Immature natural killer cell (primary cell): Measurements from ENCODE around the gene LILRB2. TPM values are rescaled to one million over a fixed set of nuclear protein-coding genes. Genes with fewer than 3 reads are reported as not detected.
A peak's percentile ranks its signal among the peaks of the same experiment; 100 is the strongest.
"Not testable (repeated sequence)": the region's sequence is repeated elsewhere in the genome, so short reads cannot be mapped to it uniquely, and the experiment has no call there.

Source experiments
- DNase-seq, 3 donors: peaks; one replicate each; pipeline ENCODE4 v3.0.0; 2022; ENCODE audit warnings: mixed read lengths in 1 of 3
- H3K27ac Mint-ChIP-seq, 6 donors: one replicate each; pipeline ENCODE4 v1.8.0; 2020; ENCODE audit warnings: mixed read lengths in 6 of 6, mild to moderate bottlenecking in 5 of 6, inconsistent platforms in 4 of 6, moderate library complexity in 3 of 6
- H3K27me3 Mint-ChIP-seq, 3 donors: one replicate each; pipeline ENCODE4 v1.8.0; 2020 to 2021; ENCODE audit warnings: low read depth in 3 of 3, mild to moderate bottlenecking in 3 of 3, mixed read lengths in 3 of 3, moderate library complexity in 3 of 3, inconsistent platforms in 1 of 3
- H3K36me3 Mint-ChIP-seq, 3 donors: one replicate each; pipeline ENCODE4 v1.8.0; 2020; ENCODE audit warnings: mixed read lengths in 3 of 3, inconsistent platforms in 2 of 3, mild to moderate bottlenecking in 2 of 3
- H3K4me1 Mint-ChIP-seq, 2 donors: one replicate each; pipeline ENCODE4 v1.8.0; 2020; ENCODE audit warnings: inconsistent platforms in 2 of 2, mild to moderate bottlenecking in 2 of 2, mixed read lengths in 2 of 2, moderate library complexity in 1 of 2
- H3K4me3 Mint-ChIP-seq, 5 donors: one replicate each; pipeline ENCODE4 v1.8.0; 2020; ENCODE audit warnings: mild to moderate bottlenecking in 5 of 5, mixed read lengths in 5 of 5, inconsistent platforms in 3 of 5, moderate library complexity in 3 of 5
- H3K9me3 Mint-ChIP-seq, 6 donors: one replicate each; pipeline ENCODE4 v1.8.0; 2020; ENCODE audit warnings: mild to moderate bottlenecking in 6 of 6, mixed read lengths in 6 of 6, inconsistent platforms in 4 of 6, moderate library complexity in 3 of 6
- polyA plus RNA-seq, 3 donors: library from polyadenylated mRNA; unstranded; fragments of 300-500 nt; fragmentation: Illumina TruSeq; gene quantifications; one replicate each; pipeline ENCODE4 v1.2.3, GENCODE V29; 2021

Gene LILRB2
- under 1 TPM; 0.14 to 0.81 (median 0.31) TPM for polyA plus RNA-seq

- Mint-ChIP-seq H3K27ac (no peak within 1 kb of the TSS), H3K4me3 (peak within 1 kb of the TSS in 2 of 5 donors; percentile 16 to 20), H3K4me1 (peaks cover 24 to 29% of the 10 kb centered on the region in 2 donors), H3K36me3 (no peaks in the 10 kb centered on the region), H3K9me3 (no peaks in the 10 kb centered on the region), H3K27me3 (peaks cover 4 to 12% (median 8%) of the 10 kb centered on the region in 3 donors)
- DNase-seq: no peak
These were observed at the start of gene LILRB2 for GRCh38 chr19:54281007-54281728. LILRB2 (minus strand) TSS chr19:54281110; CDS start chr19:54280496, 614 bp downstream.

GRCh38 chr19:54329476-54330165 is 48.7 kb upstream of the LILRB2 start:
- DNase-seq: no peak
- Mint-ChIP-seq H3K27ac (no peak overlapping the region), H3K4me3 (no peak overlapping the region), H3K9me3 (no peaks in the 10 kb centered on the region), H3K4me1 (no peaks in the 10 kb centered on the region), H3K27me3 (peaks cover 0 to 5% (median 0%) of the 10 kb centered on the region in 3 donors), H3K36me3 (no peaks in the 10 kb centered on the region)

- H3K36me3 Mint-ChIP-seq, H3K27me3 Mint-ChIP-seq, DNase-seq, H3K4me3 Mint-ChIP-seq, H3K4me1 Mint-ChIP-seq, H3K9me3 Mint-ChIP-seq: not testable (repeated sequence)
- peak overlapping the region in 1 of 6 donors; percentile 50 for H3K27ac Mint-ChIP-seq
These were observed 47.9 kb upstream of the LILRB2 start for GRCh38 chr19:54328781-54329180.

GRCh38 chr19:54325631-54326030 is 44.7 kb upstream of the LILRB2 start:
- no peaks in the 10 kb centered on the region for H3K36me3 Mint-ChIP-seq
- no peaks in the 10 kb centered on the region for H3K4me1 Mint-ChIP-seq
- DNase-seq: no peak
- H3K27me3 Mint-ChIP-seq: peaks cover 2 to 8% (median 2%) of the 10 kb centered on the region in 3 donors
- H3K4me3 Mint-ChIP-seq: no peak overlapping the region
- no peaks in the 10 kb centered on the region for H3K9me3 Mint-ChIP-seq
- no peak overlapping the region for H3K27ac Mint-ChIP-seq

GRCh38 chr19:54325194-54325621 is 44.3 kb upstream of the LILRB2 start:
- H3K4me3 Mint-ChIP-seq: no peak overlapping the region
- H3K27ac Mint-ChIP-seq: no peak overlapping the region
- H3K27me3 Mint-ChIP-seq: peaks cover 2 to 8% (median 4%) of the 10 kb centered on the region in 3 donors
- no peaks in the 10 kb centered on the region for H3K36me3 Mint-ChIP-seq
- H3K9me3 Mint-ChIP-seq: no peaks in the 10 kb centered on the region
- no peaks in the 10 kb centered on the region for H3K4me1 Mint-ChIP-seq
- DNase-seq: peak; percentile 57 to 64 (median 61)

GRCh38 chr19:54324071-54324470 is 43.2 kb upstream of the LILRB2 start:
- Mint-ChIP-seq H3K4me3 (no peak overlapping the region), H3K9me3 (no peaks in the 10 kb centered on the region), H3K27me3 (peaks cover 2 to 5% (median 2%) of the 10 kb centered on the region in 3 donors), H3K4me1 (no peaks in the 10 kb centered on the region), H3K36me3 (no peaks in the 10 kb centered on the region), H3K27ac (no peak overlapping the region)
- DNase-seq: no peak

- not testable (repeated sequence) for H3K4me1 Mint-ChIP-seq, H3K9me3 Mint-ChIP-seq, DNase-seq, H3K27ac Mint-ChIP-seq, H3K27me3 Mint-ChIP-seq, H3K36me3 Mint-ChIP-seq, H3K4me3 Mint-ChIP-seq
These were observed 42.0 kb upstream of the LILRB2 start for GRCh38 chr19:54322934-54323333.

- H3K36me3 Mint-ChIP-seq, H3K27me3 Mint-ChIP-seq, H3K27ac Mint-ChIP-seq, H3K4me3 Mint-ChIP-seq, DNase-seq, H3K4me1 Mint-ChIP-seq, H3K9me3 Mint-ChIP-seq: not testable (repeated sequence)
These were observed 41.4 kb upstream of the LILRB2 start for GRCh38 chr19:54322295-54322694.

- Mint-ChIP-seq H3K4me3 (no peak overlapping the region), H3K27ac (no peak overlapping the region), H3K27me3 (peaks cover 5 to 9% (median 8%) of the 10 kb centered on the region in 3 donors), H3K9me3 (peaks cover 0 to 1% (median 0%) of the 10 kb centered on the region in 6 donors), H3K4me1 (no peaks in the 10 kb centered on the region), H3K36me3 (no peaks in the 10 kb centered on the region)
- no peak for DNase-seq
These were observed 39.2 kb upstream of the LILRB2 start for GRCh38 chr19:54319892-54320670.

GRCh38 chr19:54319049-54319448 is 38.1 kb upstream of the LILRB2 start:
- H3K36me3 Mint-ChIP-seq: no peaks in the 10 kb centered on the region
- DNase-seq: no peak
- H3K4me1 Mint-ChIP-seq: no peaks in the 10 kb centered on the region
- H3K9me3 Mint-ChIP-seq: peaks cover 0 to 1% (median 0%) of the 10 kb centered on the region in 6 donors
- peaks cover 5 to 12% (median 11%) of the 10 kb centered on the region in 3 donors for H3K27me3 Mint-ChIP-seq
- no peak overlapping the region for H3K27ac Mint-ChIP-seq
- no peak overlapping the region for H3K4me3 Mint-ChIP-seq

- Mint-ChIP-seq H3K27ac (no peak overlapping the region), H3K4me3 (no peak overlapping the region), H3K36me3 (no peaks in the 10 kb centered on the region), H3K9me3 (peaks cover 0 to 1% (median 0%) of the 10 kb centered on the region in 6 donors), H3K27me3 (peaks cover 4 to 15% (median 12%) of the 10 kb centered on the region in 3 donors), H3K4me1 (no peaks in the 10 kb centered on the region)
- DNase-seq: no peak
These were observed 37.0 kb upstream of the LILRB2 start for GRCh38 chr19:54317965-54318240.

GRCh38 chr19:54317108-54317964 is 36.4 kb upstream of the LILRB2 start:
- Mint-ChIP-seq H3K27ac (peak overlapping the region in 1 of 6 donors; percentile 7), H3K36me3 (no peaks in the 10 kb centered on the region), H3K9me3 (peaks cover 0 to 1% (median 0%) of the 10 kb centered on the region in 6 donors), H3K4me3 (no peak overlapping the region), H3K27me3 (peaks cover 4 to 16% (median 12%) of the 10 kb centered on the region in 3 donors), H3K4me1 (no peaks in the 10 kb centered on the region)
- no peak for DNase-seq

- H3K27ac Mint-ChIP-seq: peak overlapping the region in 1 of 6 donors; percentile 55
- no peak overlapping the region for H3K4me3 Mint-ChIP-seq
- H3K36me3 Mint-ChIP-seq: no peaks in the 10 kb centered on the region
- H3K9me3 Mint-ChIP-seq: peaks cover 0 to 1% (median 0%) of the 10 kb centered on the region in 6 donors
- peaks cover 4 to 18% (median 15%) of the 10 kb centered on the region in 3 donors for H3K27me3 Mint-ChIP-seq
- DNase-seq: no peak
- no peaks in the 10 kb centered on the region for H3K4me1 Mint-ChIP-seq
These were observed 35.8 kb upstream of the LILRB2 start for GRCh38 chr19:54316746-54317107.
